ENCODE data around the gene CNOT3. TPM values are rescaled to one million over a fixed set of nuclear protein-coding genes. Genes with fewer than 3 reads are reported as not detected.

CNOT3 gene
- total and polyA plus RNA-seq, 7 donors = 14.1 to 28.4 (median 19.4) TPM

DNA sequence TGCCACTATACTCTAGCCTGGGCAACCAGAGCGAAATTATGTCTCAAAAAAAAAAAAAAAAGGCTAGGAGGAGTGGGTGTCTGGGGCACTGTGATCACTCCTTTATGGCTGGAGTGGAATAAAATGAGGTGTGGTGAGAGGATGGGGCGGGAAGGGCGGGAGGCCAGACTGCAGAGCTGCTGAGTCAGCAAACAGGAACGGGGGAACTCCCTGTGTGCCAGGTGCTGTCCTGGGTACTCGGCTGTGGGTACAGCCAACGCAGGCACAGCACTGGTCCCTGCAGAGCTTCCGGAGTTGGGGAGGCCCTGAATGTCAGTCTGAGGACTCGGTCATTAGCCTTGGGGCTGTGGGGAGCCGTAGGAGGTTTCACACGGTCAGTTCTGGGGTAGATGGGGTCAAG, 16.3 kb upstream of the CNOT3 start:
- no peaks in the 10 kb centered on the region for H3K27me3 ChIP-seq (ENCODE audit: insufficient read depth in 3 of 3, low read length in 2 of 3)
- H3K27ac ChIP-seq = no peak overlapping the region
- WGBS, 3 donors = 88 to 91% (median 90%) methylated on average over 8 to 10 of the region's 10 CpGs
- peaks cover 10% of the 10 kb centered on the region for H3K4me1 ChIP-seq
- H3K9me3 ChIP-seq = no peaks in the 10 kb centered on the region
- H3K36me3 ChIP-seq (ENCODE audit: insufficient read depth in 1 of 2, low read depth in 1 of 2) = peaks cover 0 to 84% of the 10 kb centered on the region in 2 donors
- ATAC-seq = no peak
- H3K4me3 ChIP-seq = no peak overlapping the region
- TF ChIP-seq, protein P1, sequence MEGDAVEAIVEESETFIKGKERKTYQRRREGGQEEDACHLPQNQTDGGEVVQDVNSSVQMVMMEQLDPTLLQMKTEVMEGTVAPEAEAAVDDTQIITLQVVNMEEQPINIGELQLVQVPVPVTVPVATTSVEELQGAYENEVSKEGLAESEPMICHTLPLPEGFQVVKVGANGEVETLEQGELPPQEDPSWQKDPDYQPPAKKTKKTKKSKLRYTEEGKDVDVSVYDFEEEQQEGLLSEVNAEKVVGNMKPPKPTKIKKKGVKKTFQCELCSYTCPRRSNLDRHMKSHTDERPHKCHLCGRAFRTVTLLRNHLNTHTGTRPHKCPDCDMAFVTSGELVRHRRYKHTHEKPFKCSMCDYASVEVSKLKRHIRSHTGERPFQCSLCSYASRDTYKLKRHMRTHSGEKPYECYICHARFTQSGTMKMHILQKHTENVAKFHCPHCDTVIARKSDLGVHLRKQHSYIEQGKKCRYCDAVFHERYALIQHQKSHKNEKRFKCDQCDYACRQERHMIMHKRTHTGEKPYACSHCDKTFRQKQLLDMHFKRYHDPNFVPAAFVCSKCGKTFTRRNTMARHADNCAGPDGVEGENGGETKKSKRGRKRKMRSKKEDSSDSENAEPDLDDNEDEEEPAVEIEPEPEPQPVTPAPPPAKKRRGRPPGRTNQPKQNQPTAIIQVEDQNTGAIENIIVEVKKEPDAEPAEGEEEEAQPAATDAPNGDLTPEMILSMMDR (IDR thresholded peaks at IDR 0.05) = no peak
- intact Hi-C loops (cut with DNase I) = no loop called here
- no peak for DNase-seq

DNA sequence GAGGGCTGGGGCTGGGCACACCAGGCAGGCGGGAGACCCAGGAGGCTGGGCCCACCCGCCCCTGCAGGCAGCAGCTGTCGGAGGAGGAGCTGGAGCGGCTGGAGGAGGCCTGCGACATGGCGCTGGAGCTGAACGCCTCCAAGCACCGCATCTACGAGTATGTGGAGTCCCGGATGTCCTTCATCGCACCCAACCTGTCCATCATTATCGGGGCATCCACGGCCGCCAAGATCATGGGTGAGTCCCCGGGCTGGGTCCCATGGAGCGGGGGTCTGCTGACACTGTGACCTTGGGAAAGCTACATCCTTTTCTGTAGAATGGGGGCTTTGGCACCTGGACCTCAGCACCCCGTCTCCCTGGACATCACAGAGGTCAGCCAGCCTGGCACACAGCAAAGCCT, 13.9 kb upstream of the CNOT3 start:
- no peak for DNase-seq
- no peaks in the 10 kb centered on the region for H3K9me3 ChIP-seq
- WGBS, 3 donors = 88 to 91% (median 89%) methylated on average over 17 of the region's 17 CpGs
- H3K36me3 ChIP-seq (ENCODE audit: insufficient read depth in 1 of 2, low read depth in 1 of 2) = peaks cover 0 to 97% of the 10 kb centered on the region in 2 donors
- H3K4me3 ChIP-seq = no peak overlapping the region
- no peak overlapping the region for H3K27ac ChIP-seq
- H3K4me1 ChIP-seq = no peaks in the 10 kb centered on the region
- TF ChIP-seq, protein P1 (IDR thresholded peaks at IDR 0.05) = no peak
- no peaks in the 10 kb centered on the region for H3K27me3 ChIP-seq (ENCODE audit: insufficient read depth in 3 of 3, low read length in 2 of 3)
- ATAC-seq = no peak
- intact Hi-C loops (cut with DNase I) = no loop called here

DNA sequence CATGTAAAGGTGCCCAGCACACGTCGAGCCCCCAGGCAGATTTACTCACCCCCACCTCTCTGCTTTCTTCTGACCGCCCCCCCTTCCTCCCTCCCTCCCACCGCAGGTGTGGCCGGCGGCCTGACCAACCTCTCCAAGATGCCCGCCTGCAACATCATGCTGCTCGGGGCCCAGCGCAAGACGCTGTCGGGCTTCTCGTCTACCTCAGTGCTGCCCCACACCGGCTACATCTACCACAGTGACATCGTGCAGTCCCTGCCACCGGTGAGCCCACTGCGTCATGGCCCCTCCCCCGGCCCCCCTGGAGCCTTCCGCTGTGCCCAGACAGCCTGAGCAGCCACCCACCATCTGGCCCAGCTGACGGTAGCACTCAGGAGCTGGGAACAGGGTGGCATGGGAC, 13.2 kb upstream of the CNOT3 start:
- Histone ChIP-seq H3K4me1 (no peaks in the 10 kb centered on the region), H3K27me3 (ENCODE audit: insufficient read depth in 3 of 3, low read length in 2 of 3) (no peaks in the 10 kb centered on the region), H3K9me3 (no peaks in the 10 kb centered on the region), H3K4me3 (no peak overlapping the region), H3K27ac (no peak overlapping the region), H3K36me3 (ENCODE audit: insufficient read depth in 1 of 2, low read depth in 1 of 2) (peaks cover 0 to 97% of the 10 kb centered on the region in 2 donors)
- intact Hi-C loops (cut with DNase I) = no loop called here
- WGBS, 3 donors = 89 to 93% (median 93%) methylated on average over 19 of the region's 19 CpGs
- DNase-seq = no peak
- no peak for ATAC-seq
- TF ChIP-seq, protein P1 (IDR thresholded peaks at IDR 0.05) = no peak

DNA sequence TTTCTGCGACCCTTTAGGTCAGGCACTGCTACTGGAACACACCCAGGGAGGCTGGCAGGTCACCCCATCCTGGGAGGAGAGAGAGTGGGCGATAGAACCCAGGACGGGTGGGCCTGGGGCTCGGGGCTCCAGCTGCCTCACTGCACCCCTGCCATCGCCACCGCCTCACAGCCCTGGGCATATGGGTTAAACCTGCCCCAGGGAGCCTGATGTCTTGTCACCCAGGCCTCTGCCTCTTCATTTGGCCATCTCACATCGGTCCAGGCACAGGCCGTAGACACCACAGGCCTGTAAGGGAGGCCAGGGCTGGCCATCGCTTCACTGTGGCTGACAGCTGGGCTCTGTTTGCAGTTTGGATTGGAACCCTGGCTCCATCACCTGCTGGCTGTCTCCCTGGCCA, 11.8 kb upstream of the CNOT3 start:
- ATAC-seq (no peak), DNase-seq (no peak)
- H3K4me1 ChIP-seq = no peaks in the 10 kb centered on the region
- no peaks in the 10 kb centered on the region for H3K9me3 ChIP-seq
- H3K27ac ChIP-seq = no peak overlapping the region
- peaks cover 0 to 92% of the 10 kb centered on the region in 2 donors for H3K36me3 ChIP-seq (ENCODE audit: insufficient read depth in 1 of 2, low read depth in 1 of 2)
- no peak overlapping the region for H3K4me3 ChIP-seq
- TF ChIP-seq, protein P1 (IDR thresholded peaks at IDR 0.05) = no peak
- WGBS, 3 donors = 82 to 86% (median 83%) methylated on average over 9 of the region's 9 CpGs
- intact Hi-C loops (cut with DNase I) = no loop called here
- no peaks in the 10 kb centered on the region for H3K27me3 ChIP-seq (ENCODE audit: insufficient read depth in 3 of 3, low read length in 2 of 3)

DNA sequence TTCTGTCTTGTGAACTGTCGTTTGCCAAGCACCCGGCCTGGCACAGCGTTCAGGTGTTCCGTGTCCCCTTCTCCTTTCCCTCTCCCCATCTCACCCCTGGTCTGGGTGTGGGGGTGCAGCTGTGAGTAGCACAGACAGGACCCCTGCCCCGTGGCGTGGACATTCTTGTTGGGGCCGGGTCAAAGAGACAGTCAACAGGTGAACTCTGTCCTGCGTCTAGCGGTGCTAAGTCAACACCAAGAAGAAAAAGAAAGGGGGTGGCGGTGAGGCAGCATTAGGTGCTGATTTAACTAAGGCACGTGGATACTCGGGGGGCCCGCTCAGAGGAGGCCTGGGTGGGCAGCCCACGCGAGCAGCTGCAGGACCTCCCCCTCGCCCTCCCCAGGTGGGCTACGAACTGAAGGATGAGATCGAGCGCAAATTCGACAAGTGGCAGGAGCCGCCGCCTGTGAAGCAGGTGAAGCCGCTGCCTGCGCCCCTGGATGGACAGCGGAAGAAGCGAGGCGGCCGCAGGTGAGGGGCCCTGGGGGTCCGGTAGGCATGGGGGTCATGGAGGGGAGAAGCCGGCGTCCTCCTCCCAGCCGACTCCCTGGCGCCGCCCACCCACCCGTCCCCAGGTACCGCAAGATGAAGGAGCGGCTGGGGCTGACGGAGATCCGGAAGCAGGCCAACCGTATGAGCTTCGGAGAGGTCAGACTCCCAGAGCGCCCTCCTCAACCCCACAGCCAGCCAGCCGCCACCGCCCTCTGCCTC, 9.7 kb upstream of the CNOT3 start:
- DNase-seq (no peak), ATAC-seq (no peak)
- Histone ChIP-seq H3K4me3 (no peak overlapping the region), H3K4me1 (no peaks in the 10 kb centered on the region), H3K27ac (no peak overlapping the region), H3K27me3 (ENCODE audit: insufficient read depth in 3 of 3, low read length in 2 of 3) (no peaks in the 10 kb centered on the region), H3K36me3 (ENCODE audit: insufficient read depth in 1 of 2, low read depth in 1 of 2) (peaks cover 2 to 93% of the 10 kb centered on the region in 2 donors), H3K9me3 (no peaks in the 10 kb centered on the region)
- TF ChIP-seq, protein P1 (IDR thresholded peaks at IDR 0.05) = no peak
- intact Hi-C loops (cut with DNase I) = no loop called here
- 91 to 94% (median 92%) methylated on average over 36 to 44 of the region's 44 CpGs for WGBS, 3 donors
